GM11168 (cell line): ENCODE measurements around the gene RNF144A.

Experiments
- in situ Hi-C: fragments of 300-500 bp; cut with MboI; formaldehyde crosslinking; loops from one replicate; pipeline ENCODE4 v1.12.0; 2022; ENCODE audit warnings: low sequenced_read_pairs; ENCODE audit not compliant: unreplicated experiment

The RNF144A gene

DNA sequence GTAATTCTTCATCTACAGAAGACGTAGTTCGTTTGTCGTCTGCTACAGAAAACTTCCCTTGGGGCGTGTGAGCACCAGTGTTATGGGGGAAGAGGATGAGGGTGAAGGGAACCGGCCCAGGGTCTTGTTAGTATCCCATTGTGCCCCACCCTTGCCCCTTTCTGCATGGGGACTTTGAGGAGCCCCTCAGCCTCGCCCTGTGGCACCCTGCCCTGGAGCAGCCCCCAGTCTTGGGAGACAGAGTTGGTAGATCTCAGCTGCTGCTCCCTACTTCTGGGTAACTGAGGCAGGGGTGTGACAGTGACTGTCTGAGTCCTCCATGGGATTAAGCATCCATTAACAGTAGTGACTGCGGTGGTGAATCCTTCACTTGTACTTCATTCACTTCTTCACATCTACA lies 50.1 kb downstream of the RNF144A start:
- in situ Hi-C loops, result no loop called here

DNA sequence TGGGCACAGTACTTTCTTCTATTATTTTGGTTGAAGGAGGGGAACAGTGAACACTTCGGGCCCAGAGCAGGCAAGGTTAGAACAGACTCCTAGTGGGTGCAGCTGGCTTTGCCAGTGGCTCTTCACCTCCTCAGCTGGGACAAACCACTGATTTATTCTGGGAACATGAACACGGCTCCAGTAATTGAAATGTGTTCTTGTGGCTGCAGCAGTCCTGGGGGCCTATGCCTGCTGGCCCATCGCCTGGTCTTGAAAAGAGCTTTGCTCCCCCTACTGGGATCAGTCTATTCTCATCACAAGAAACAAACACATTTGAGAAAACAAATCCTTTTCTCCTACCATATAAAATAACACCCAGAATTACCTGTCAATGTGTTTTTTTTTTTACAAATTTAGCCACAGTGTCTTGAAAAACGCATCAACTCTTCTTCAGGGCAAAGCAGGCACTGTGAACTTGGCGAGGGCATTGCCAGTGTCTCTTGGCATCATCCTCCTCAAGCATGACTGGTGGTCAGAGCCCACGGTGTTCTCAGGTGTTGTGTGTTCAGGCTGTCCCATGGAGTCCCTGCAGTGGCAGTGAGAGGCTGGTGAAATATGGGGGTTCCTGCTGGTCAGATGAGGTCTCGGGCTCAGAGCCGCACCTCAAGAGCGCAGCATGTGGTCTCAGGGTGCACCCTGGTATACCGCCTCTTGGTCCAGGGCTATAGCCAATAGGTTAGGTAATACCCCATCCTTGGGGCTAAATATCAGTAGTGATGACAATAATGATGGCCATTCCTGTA lies 51.3 kb downstream of the RNF144A start:
- in situ Hi-C loops, result no loop called here

DNA sequence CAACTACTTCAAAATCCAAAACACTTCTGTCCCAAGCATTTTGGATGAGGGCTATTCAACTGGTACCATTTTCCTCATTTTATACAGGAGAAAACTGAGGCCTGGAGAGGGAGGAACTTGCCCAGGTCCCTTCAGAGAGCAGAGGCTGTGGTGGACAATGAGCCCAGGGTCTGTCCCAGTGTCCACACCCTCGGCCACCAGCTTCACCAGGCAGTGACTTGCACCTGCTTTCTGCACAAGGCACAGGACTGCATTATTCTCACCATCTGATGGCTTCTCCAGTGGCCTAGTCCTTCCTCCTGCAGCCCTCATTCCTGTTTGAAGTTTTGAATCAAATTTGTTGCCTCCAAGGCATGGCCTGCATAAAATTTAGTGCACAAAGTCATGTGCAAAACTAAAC lies 53.3 kb downstream of the RNF144A start:
- in situ Hi-C loops, result no loop called here

DNA sequence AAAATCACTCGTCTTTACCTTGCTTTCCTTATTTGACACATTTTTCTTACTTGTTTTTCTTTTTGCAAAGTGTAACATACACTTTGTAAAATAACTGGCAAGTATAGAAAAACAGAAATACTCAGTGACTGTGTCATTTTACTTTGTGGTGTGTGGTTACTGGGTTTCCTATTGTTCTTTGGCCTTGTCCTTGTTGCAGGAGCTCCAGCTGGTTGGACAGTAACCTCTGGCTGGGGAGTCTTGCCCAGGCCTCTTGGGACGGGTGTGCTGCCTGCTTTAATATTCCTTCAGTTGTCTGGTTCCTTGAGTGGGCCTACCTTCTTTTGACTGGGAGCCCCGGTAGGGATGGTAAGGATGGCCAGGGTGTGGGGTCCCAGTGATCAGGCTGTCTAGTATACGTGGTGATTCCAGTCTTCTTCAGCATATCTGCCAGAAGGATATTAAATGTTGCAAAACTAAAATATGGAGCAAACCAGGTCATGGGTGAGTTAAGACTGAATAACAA lies 53.8 kb downstream of the RNF144A start:
- in situ Hi-C loops, result no loop called here

DNA sequence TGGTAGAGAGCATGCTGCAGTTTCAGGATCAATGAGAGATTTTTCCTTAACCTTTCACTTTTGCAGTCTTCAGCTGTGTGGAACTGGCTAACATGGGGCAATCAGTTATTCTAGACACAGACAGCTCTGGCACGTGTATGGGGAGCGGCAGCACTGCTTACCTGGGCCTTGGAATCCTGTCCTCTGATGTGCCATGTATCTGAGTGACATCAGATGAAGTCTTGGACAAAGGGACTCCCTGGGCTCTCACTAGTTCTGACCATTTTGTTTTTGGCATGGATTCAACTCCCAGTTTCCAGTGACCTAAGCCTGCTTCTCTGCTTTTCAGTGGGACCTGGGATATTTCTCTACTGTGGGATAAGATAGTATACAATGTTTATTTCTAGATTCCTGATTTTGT lies 54.3 kb downstream of the RNF144A start:
- in situ Hi-C loops, result no loop called here

DNA sequence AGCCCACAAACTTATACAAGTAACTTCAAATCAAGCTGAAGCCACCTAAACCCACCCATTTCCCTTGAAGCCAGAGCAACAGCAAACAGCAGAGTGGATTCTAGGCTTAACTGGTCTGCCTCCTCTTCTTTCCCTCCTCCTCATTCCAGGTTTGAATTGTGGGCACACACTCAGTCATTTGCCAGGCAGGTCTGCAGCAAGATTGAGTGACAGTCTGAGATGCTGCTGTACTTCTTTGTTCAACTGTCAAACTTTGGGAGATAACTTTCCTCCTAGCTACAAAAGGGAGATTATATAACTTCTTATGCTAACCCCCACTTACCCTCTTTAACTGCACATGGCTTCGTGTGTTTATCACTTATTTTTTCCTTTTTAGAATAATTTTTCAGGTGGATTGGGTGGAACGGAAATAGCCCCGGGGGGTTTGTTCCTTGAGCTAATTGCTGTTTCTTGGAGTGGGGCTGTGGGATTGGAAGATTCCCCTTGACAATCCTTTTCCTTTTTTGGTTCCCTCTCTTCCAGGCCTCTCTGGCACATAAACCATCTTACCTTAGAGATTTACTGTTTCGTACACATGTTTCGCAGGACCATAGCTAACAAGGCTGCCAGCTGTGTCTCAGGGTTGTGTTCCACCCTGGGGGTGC lies 55.0 kb downstream of the RNF144A start:
- in situ Hi-C loops, result no loop called here

DNA sequence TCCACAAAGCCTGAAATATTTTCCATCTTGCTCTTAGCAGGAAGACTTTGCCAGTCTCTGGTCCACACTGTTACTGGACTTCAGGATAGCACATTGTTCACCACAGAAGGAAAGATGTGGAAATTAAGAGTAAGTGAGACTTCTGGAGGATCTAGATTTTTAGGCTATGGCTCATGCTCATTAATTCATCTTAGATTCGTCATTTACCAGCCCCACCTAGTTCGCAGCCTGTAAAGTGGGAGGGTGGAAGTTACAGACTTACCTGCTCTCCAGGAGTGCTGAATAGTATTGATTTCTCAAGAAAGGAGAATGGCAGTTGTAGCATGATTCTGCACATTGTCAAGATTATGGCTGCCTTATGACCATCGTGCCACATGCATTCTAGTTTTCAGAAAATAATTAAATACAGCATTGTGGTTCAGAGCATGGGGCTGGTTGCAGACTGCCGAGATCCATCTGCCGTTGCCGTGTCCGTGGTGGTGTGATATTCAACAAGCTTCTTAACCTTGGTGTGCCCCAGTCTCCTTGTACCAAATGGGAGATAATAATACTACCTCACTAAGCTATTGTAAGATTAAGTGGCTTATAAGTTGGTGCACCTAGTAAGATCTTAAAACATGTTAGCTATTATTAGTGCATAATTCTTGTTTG lies 56.8 kb downstream of the RNF144A start:
- in situ Hi-C loops, result no loop called here

DNA sequence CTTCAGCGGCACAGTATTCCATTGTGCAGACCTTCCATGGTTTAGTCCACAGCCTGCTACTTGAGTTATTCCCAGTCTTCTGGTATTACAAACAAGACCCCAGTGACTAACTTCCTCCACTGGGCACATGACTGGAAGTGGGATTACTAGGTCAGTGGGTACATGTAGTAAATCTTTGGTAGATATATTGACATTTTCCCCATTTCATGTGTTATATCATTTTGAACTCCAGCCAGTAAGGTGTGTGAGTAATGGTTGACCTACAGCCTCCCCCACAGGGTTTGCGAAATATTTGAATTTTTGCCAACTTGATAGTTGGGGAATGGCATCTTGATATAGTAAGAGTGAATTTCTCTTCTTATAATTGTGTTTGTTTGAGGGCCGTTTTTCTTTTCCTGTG lies 58.8 kb downstream of the RNF144A start:
- in situ Hi-C loops, result no loop called here

DNA sequence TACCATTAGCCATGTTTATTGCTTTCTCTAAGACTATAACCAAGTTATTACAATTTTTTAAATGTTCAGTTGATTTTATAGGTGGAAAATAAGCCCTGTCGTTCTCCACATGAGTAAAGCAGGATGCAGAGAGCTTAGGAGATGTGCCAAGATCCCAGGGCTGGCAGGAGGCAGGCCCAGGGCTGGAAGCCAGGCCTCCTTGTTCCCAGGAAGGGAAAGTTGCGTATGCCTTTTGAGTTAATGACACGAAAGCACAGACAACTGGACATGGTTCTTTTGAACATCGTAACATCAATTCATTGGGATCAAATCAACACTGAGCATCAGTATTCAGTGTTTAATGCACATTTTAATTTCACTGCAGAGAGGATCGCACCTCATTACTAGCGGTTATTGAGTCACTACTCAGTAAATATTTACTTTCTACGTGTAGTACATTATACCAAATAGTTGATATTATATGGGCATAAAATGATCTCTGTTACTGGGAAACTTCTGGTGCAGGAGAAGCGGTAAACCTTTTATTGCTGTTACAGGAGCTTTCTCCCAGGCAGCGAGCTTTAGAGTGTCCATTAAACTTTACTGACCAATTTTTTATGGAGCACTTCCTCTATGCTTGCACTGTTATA lies 60.0 kb downstream of the RNF144A start:
- in situ Hi-C loops, result no loop called here

DNA sequence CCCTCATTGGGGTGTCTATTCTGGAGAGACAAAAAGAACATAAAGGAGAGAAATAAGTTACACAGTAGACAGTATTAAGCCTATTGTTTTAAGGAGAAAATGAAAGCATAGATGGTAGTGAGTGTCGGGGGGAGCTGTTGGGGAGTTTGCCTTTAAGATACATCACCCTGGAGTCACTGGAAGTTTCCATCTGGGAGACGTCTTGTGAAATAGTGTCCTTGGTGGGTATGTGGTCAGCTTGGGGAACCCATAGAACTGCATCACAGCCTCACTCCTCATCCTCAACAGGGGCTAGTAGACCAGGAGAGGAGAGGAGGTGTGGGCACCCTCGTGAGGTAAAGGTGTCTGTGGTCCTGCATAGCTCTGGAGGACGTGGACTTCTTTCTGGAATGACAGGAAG lies 60.6 kb downstream of the RNF144A start:
- in situ Hi-C loops, result no loop called here

DNA sequence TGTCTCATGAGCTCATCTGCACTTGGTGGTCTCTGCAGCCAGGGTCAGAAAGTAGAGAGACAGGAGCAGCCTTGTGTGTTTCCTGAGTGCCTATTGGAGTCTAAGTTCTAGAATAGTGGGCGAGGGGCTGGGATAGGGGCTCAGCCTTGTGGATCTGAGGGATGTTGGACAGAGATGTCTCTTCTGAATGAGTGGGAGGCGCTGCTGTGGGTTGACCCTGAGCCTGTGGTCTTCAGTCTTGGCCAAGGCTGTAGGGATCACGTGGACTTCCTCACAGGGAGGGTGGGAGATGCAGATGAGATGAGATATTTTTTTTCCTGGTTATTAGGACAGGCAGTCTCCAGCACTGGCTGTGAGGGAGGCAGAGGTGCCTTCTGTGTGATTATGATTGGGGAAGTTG lies 61.8 kb downstream of the RNF144A start:
- in situ Hi-C loops, result no loop called here

DNA sequence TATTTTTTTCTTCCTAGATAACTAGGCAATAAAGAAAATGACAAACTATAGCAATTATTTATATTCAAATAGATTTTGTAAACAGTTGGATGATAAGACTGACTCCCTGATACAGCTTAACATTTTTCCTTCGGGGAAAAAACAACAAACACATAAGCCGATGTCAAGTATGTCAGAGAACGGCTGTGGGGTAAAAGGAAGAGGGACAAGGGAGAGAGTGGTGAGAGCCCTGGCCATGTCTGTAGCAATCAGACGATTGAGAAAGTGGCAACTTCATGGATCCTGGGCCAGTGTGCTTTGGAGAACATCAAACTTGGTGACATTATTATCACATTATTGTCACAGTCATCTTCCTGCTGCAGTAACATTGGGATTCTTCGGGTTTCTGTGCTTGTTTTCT lies 65.2 kb downstream of the RNF144A start:
- in situ Hi-C loops, result no loop called here

DNA sequence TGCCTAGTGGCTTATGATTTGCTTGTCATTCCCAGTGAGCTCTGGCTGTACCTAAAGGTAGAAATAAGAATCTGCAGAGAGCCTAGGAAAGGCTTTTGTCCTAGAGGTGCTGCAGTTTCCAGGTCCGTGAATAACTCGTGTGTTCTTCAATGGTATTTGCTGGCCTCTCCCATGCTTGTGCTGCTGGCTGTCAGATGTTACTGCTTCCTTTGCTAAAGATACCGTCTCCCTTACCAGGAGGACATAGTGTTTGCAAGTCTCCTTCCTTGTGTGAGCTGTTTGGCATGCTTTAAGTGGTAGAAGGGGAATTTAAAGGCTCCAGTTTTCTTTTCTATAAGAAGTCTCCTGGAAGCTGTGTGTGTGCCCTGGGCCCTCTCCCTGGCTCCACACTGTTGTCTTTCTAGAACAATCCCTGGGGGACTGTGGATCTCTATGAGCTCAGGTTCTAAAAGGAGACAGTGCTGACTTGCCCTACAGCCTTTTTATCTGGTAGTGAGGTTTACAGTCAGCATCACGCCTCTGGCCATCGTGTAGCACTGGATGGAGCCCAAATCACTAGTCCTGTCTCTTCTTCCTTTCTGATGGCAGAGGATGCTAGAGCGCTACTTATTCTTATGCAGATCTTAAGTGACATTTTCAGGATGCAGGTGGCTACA lies 65.8 kb downstream of the RNF144A start:
- in situ Hi-C loops, result no loop called here

DNA sequence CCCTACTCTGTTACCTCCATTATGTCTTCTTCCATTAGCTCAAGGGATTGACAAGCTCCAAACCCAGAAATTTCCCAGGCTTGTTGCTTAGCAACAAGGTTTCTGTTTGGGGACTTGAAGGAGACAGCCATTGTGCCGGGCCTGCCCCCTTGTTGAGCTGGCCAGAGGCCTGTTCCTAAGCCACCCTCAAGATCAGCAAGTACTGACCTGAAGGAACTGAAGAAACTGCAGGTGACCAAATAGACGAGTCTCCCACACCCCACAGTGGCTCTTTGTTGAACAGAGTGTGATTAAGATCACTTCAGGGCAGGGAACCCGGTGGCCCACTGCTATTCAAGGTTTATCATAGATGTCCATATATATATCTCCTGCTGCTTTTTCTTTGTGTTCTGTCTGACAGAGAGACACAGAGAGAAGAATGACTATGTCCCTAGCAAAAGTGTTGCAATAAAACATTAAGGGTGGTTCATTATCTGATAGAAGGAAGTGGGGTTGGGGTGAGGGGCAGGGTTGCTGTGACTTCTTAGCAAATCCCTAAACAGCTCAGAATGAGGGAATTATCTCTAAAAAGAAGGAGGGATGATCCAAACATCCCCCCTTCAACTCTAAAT lies 69.2 kb downstream of the RNF144A start:
- in situ Hi-C loops, result no loop called here

DNA sequence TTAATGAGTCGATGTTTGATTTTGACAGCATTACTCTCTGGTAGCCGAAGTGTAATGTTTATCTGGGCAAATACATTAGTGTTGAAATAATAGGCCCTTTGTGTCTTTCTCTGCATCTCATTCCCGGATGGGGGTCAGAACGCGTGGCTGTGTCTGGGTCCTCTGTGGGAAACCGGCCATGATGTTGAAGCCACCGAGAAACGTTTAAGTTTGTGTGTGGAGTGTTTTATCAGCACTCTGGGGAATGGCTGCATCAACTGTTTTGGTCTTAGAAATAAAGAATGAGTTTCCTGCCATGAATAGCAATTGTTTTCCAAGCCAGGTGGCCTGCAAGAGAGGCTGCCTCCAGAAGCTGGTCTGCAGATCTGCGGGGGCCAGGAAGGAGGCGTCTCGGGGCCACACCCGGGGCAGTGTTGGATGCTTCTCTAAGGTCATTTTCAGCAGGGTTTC lies 69.7 kb downstream of the RNF144A start:
- in situ Hi-C loops, result no loop called here

DNA sequence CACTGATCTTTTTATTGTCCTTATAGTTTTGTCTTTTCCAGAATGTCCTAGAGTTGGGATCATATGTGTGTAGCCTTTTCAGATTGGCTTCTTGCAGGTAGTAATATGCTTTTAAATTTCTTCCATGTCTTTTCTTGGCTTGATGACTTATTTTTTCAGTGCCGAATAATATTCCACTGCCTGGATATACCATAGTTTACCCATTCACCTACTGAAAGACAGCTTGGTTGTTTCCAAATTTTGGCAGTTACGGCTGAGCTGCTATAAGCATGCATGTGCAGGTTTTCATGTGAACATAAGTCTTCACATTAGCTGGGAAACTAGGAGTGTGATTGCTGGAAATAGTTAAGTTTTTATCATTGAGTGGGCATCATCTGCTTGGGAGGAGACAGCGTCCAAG lies 73.7 kb downstream of the RNF144A start:
- in situ Hi-C loops, result no loop called here

DNA sequence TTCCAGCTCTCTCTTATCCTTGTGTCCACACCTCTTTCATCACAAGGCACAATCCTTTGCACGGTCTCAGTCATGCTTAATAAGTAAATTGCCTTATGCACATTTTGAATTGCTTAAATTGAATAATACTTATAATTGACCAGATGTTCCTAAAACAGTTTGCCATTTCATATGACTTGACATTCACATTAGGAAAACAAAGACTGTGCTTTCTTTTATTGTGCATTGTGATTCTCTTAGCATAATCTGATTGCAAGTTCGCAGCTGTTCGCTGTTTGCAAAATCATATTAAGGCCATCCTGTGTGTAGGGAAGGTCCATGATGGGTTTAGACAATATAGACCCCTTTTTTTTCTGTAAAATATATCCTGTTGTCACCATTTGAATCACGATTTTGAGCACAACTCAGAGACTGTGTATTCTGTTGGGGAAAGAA lies 75.6 kb downstream of the RNF144A start:
- in situ Hi-C loops, result no loop called here

DNA sequence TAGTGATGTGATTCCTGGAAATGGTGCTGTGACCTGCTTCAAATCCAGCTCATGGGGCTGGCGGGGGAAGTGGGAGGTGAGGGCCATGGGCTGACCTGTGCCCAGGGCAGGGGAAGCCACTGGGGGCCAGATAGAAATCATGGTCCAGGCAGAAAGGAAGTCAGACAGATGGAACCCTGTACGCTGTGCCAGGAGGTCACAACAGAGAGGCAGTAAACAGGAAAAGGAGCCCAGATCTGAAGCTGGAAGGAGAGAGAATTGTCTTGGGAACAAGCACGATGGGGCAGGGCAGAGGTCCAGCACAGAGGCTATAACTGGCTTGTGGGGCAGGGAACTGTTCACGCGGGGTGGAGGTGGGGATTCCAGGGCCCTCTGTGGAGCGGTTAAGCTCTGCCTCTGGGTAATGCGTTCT lies 76.0 kb downstream of the RNF144A start:
- in situ Hi-C loops, result no loop called here

DNA sequence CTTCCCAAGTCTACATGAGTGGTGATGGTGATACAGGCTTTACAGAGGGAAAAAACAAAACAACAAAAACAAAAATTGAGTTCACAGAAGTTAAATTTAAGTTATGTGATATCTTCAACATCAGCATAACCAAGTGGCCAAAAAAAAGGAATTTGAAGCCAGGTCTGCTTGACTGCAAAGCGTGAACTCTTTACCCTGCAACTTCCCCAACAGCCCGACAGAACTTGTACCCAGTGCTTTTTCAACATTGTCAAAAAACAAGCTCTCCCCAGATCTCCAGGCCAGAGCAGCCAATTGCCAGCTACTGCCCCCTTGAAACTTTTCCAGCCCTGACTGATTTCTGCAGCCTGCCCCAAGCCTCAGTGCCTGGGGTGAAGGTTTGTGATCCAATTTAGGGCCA lies 76.7 kb downstream of the RNF144A start:
- in situ Hi-C loops, result no loop called here
